Stomach smooth muscle (tissue), 2 donors: ENCODE results near the gene RIPPLY3.
"Not testable (repeated sequence)": the region's sequence is repeated elsewhere in the genome, so short reads cannot be mapped to it uniquely, and the experiment has no call there.

ENCODE experiments used
- H3K27ac ChIP-seq: one replicate; pipeline ENCODE4 v1.7.0; 2013; ENCODE audit warnings: mild to moderate bottlenecking, low read length, inconsistent platforms
- H3K27me3 ChIP-seq, 2 donors: one replicate each; pipeline ENCODE4 v1.7.0; 2013; ENCODE audit warnings: low read length in 2 of 2; ENCODE audit not compliant: insufficient read depth in 2 of 2, control insufficient read depth in 1 of 2
- H3K36me3 ChIP-seq, 2 donors: one replicate each; pipeline ENCODE4 v1.7.0; 2013; ENCODE audit warnings: low read length in 2 of 2; ENCODE audit not compliant: control insufficient read depth in 2 of 2, insufficient read depth in 2 of 2
- H3K4me1 ChIP-seq: one replicate; pipeline ENCODE4 v1.7.0; 2013; ENCODE audit warnings: low read length; ENCODE audit not compliant: control insufficient read depth, insufficient read depth
- H3K4me3 ChIP-seq, 2 donors: one replicate each; pipeline ENCODE4 v1.7.0; 2013; ENCODE audit warnings: low read length in 2 of 2
- H3K9ac ChIP-seq, 2 donors: one replicate each; pipeline ENCODE4 v1.7.0; 2013; ENCODE audit warnings: low read length in 2 of 2, mild to moderate bottlenecking in 1 of 2
- H3K9me3 ChIP-seq, 2 donors: one replicate each; pipeline ENCODE4 v1.7.0; 2013; ENCODE audit warnings: low read length in 2 of 2; ENCODE audit not compliant: control insufficient read depth in 2 of 2
- donor health status: healthy.
- donor health status: Pancreatic carcinoma.

Gene RIPPLY3

DNA sequence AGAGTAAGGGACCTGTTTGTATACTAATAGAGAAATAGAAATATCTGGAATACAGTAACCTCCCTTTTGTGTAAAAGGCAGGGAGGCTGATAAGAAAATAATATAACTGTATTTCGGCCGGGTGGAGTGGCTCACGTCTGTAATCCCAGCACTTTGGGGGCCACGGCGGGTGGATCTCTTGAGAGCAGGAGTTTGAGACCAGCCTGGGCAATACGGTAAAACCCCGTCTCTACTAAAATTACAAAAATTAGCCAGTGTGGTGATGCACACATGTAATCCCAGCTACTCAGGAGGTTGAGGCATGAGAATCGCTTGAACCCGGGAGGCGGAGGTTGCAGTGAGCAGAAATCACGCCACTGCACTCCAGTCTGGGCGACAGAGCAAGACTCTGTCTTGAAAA lies 11.2 kb upstream of the RIPPLY3 start:
- H3K4me1 ChIP-seq, H3K4me3 ChIP-seq, H3K27ac ChIP-seq, H3K9ac ChIP-seq, H3K9me3 ChIP-seq, H3K36me3 ChIP-seq: not testable (repeated sequence)
- peaks cover 3 to 19% of the 10 kb centered on the region in 2 donors for H3K27me3 ChIP-seq

DNA sequence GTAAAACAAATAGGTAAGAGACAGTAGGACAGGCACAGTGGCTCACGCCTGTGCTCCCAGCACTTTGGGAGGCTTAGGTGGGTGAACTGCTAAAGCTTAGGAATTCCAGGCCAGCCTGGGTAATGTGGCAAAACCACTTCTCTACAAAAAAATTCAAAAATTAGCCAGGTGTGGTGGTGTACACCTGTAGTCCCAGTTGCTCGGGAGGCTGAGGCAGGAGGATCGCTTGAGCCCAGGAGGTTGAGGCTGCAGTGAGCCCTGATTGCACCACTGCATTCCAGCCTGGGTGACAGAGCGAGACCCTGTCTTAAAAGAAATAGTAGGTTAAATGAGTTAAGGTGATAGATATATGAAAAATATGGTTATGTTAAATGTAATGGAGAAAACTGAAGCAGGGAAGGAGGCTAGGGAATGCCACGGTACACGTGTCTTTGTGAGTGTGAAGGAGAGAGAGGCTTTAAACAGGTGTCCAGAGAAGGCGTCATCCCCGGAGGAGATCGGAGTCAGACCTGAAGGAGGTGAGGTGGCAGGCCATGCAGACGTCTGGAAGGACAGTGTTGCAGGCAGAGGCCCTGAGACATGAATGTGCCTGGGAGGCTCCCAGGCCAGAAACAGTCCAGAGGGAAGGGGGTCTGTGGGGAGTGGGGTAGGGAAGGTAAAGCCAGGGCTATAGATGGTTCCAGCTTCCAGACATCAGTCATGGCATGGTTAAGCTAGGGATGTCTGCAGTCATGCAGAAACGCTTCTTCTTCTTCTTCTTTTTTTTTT lies 7.2 kb upstream of the RIPPLY3 start:
- no peaks in the 10 kb centered on the region for H3K9me3 ChIP-seq
- H3K27ac ChIP-seq: no peak overlapping the region
- no peaks in the 10 kb centered on the region for H3K4me1 ChIP-seq
- H3K36me3 ChIP-seq: no peaks in the 10 kb centered on the region
- peaks cover 0 to 7% of the 10 kb centered on the region in 2 donors for H3K27me3 ChIP-seq
- no peak overlapping the region for H3K4me3 ChIP-seq
- no peak overlapping the region for H3K9ac ChIP-seq

DNA sequence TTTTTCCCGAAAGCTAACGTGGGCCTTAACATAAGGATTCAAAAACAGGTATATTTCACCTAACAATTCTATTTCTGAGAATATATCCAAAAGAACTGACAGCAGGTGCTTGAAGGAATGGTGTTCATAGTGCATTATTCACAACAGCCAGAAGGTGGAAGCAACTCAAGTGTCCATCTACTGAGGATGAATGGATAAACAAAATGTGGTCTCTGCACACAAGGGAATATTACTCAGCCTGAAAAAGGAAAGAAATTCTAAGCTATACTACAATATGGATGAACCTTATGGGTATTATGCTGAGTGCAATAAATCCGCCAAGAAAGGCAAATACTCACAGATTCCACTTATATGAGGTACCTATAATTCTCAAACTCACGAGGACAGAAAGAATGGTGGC lies 6.1 kb upstream of the RIPPLY3 start:
- H3K4me3 ChIP-seq: no peak overlapping the region
- H3K27ac ChIP-seq: no peak overlapping the region
- H3K4me1 ChIP-seq: no peaks in the 10 kb centered on the region
- no peaks in the 10 kb centered on the region for H3K36me3 ChIP-seq
- H3K9ac ChIP-seq: no peak overlapping the region
- H3K27me3 ChIP-seq: no peaks in the 10 kb centered on the region
- no peaks in the 10 kb centered on the region for H3K9me3 ChIP-seq

DNA sequence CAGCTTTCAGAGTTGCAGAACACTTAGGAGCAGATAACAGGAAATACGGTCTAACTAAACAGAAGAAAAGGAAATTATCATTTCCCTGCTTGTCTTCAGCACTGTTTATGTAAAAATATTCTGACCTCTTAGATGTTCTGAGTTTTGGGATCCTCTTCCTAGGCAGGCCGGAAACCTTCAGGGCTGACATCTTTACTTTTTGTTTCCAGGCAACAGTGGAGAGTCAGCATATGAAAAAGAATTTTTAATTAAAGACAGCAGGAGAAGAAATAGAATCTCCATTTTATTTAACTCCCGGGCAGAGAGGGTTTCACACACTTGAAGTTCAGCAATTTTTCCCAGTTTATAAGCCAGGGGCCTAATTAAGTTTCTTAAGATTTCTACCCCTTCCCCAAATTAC lies 5.1 kb upstream of the RIPPLY3 start:
- H3K9ac ChIP-seq: no peak overlapping the region
- no peak overlapping the region for H3K27ac ChIP-seq
- H3K36me3 ChIP-seq: no peaks in the 10 kb centered on the region
- H3K4me3 ChIP-seq: no peak overlapping the region
- H3K27me3 ChIP-seq: peaks cover 4 to 9% of the 10 kb centered on the region in 2 donors
- no peaks in the 10 kb centered on the region for H3K9me3 ChIP-seq
- peaks cover 4% of the 10 kb centered on the region for H3K4me1 ChIP-seq

DNA sequence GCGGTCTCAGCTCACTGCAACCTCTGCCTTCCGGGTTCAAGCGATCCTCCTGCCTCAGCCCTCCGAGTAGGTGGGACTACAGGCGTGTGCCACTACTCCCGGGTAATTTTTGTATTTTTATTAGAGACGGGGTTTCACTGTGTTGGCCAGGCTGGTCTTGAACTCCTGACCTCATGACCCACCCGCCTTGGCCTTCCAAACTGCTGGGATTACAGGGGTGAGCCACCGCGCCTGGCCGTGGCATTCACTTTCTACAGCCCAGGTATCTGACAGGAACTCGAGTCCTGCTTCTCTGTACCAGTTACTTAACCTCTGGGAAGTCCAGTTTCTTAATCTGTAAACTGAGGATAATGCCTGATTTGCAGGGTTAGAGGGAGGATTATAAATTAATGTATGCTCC lies 3.7 kb upstream of the RIPPLY3 start:
- H3K9me3 ChIP-seq, H3K4me3 ChIP-seq, H3K27ac ChIP-seq, H3K9ac ChIP-seq, H3K36me3 ChIP-seq: not testable (repeated sequence)
- peaks cover 10 to 23% of the 10 kb centered on the region in 2 donors for H3K27me3 ChIP-seq
- H3K4me1 ChIP-seq: peaks cover 12% of the 10 kb centered on the region

DNA sequence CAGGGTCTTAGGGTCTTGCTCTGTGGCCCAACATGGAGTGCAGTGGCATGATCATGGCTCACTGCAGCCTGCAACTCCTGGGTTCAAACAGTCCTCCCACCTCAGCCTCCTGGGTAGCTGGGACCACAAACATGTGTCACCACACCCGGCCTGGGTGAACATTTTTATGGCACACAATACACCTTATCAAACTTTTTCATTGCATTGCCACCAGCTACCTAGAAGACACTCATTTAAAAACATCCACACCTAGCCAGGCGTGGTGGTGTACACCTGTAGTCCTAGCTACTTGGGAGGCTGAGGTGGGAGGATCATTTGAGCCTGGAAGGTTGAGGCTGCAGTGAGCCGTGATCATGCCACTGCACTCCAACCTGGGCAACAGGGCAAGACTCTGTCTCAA lies 2.6 kb upstream of the RIPPLY3 start:
- Histone ChIP-seq H3K4me1 (peaks cover 12% of the 10 kb centered on the region), H3K27me3 (peaks cover 16 to 33% of the 10 kb centered on the region in 2 donors)
- not testable (repeated sequence) for H3K27ac ChIP-seq, H3K4me3 ChIP-seq, H3K9ac ChIP-seq, H3K36me3 ChIP-seq, H3K9me3 ChIP-seq

DNA sequence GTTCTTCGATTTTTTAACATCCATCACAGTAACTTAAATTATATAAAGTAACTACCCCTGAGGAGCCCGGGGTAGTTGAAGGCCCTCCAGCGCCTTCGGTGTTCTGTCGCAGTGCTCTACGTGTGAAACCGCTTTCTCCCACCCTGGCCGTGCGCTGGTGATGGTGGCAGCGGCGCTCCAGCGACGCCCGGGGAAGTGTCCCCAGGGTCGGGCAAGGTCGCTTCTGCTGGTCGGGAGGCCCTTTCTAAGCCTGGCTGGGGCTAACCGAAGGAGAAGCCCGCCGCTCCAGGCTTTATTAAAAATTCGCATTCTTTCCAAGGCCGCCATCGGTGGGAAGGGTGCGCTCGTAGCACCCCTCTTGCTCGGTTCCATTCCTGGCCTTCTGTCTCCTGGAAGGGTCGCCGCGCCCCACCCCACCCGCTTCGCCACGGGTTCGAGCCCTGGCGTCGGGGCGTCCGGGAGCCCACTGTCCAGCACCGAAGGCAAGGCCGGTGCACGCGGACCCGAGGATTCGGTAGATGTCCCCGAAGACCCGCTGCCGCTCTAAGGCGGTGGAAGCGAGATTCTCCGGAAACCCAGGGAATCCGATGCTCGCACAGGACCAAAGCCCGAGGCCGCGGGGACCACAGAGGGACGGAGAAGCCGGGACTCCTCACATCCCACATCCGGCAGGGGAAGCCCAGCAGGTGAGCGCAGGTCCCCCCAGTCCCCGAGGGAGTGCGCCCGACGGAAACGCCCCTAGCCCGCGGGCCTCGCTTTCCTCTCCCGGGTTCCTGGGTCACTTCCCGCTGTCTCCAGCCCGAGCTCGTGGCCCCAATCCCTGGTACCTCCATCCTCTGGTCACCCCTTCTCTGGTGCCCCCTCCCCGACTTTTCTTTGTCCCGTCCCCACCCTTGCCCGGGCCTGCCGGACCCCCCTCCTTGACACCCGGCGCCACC lies 685 bp upstream of the RIPPLY3 start:
- Histone ChIP-seq H3K36me3 (no peaks in the 10 kb centered on the region), H3K27me3 (peaks cover 27 to 48% of the 10 kb centered on the region in 2 donors)

DNA sequence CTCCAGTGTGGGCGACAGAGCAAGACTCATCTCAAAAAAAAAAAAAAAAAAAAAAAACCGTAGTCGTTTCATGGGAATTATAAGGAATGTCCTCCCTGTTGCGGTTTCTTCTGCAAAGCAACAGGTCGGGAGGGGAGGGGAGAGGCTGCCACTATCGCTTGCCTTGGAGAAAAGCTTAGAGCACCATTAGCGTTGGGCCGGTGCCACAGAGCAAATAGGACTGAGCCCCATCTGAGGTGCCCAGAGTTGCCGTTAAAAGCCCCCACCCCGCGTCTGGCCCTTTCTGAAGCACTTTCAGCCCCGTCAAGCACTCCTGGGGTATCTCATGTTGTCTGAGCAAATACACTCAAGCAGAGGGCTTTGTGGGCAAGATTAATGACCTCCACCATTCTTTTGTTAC lies 2.2 kb downstream of the RIPPLY3 start:
- H3K9ac ChIP-seq: no peak overlapping the region
- peaks cover 31 to 56% of the 10 kb centered on the region in 2 donors for H3K27me3 ChIP-seq
- H3K36me3 ChIP-seq: no peaks in the 10 kb centered on the region
- H3K9me3 ChIP-seq: no peaks in the 10 kb centered on the region
- H3K27ac ChIP-seq: no peak overlapping the region
- no peak overlapping the region for H3K4me3 ChIP-seq
- H3K4me1 ChIP-seq: peaks cover 16% of the 10 kb centered on the region

More for the DNA sequence above, 685 bp upstream of the RIPPLY3 start:
- H3K4me1 ChIP-seq: peaks cover 16% of the 10 kb centered on the region
- no peak overlapping the region for H3K9ac ChIP-seq
- H3K4me3 ChIP-seq: no peak overlapping the region
- H3K27ac ChIP-seq: no peak overlapping the region
- H3K9me3 ChIP-seq: no peaks in the 10 kb centered on the region

DNA sequence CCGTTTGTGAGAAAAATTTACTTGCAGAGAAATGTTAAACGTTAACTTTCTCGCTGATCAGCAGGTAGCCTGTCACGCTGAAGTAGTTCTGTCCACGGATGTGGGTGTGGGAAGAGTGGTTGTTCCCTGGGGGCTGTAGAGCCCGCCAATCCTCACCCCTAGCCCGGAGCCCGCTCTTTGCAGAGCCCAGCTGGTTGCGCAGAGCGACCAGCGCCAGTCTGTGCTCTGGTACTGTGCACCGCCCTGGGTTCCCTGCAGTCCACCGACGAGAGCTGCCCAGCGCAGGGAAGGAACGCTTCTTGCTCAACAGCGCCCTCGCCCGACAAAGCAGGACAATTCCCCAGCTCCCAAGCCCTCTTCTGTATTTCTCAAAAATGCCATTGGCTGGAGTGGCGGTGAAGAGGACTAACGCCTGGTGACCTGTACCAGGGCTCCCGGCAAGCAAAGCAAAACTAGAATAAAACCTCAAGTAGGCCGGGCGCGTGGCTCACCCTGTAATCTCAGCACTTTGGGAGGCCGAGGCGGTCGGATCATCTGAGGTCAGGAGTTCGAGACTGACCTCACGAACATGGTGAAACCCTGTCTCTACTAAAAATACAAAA lies 3.3 kb downstream of the RIPPLY3 start:
- Histone ChIP-seq H3K27me3 (peaks cover 38 to 62% of the 10 kb centered on the region in 2 donors), H3K36me3 (no peaks in the 10 kb centered on the region), H3K4me3 (peak overlapping the region; percentile 60 to 69), H3K27ac (no peak overlapping the region), H3K9me3 (no peaks in the 10 kb centered on the region), H3K9ac (no peak overlapping the region), H3K4me1 (peaks cover 16% of the 10 kb centered on the region)

DNA sequence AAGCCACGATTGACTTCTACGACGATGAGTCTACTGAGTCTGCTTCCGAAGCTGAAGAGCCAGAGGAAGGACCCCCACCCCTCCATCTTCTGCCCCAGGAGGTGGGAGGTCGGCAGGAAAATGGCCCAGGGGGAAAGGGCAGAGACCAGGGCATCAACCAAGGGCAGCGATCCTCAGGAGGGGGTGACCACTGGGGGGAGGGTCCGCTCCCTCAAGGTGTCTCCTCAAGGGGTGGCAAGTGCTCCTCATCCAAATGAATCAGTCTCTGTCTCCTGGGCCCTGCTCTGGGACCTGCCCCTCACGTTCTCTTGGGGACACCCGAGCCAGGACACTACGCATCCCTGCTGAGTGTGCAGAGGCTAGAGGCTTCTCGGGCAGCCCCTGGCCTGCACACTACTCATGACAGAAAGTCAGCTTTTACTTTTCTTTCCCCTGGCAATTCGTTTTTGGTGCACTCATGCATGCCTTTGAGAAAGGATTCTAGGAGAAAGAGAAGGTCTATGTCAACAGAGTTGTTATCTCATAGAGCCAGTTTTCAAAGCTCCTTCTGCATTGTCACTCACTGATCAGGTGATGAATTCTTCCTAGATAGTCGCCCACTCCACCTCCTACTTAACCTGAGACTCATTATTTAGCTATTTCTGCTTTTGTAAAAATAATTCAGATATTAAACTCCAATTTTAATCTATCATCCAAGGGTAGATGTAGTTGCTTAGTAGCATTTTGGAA lies 11.6 kb downstream of the RIPPLY3 start:
- Histone ChIP-seq H3K27me3 (peaks cover 8 to 11% of the 10 kb centered on the region in 2 donors), H3K9me3 (no peaks in the 10 kb centered on the region), H3K27ac (no peak overlapping the region), H3K4me1 (no peaks in the 10 kb centered on the region), H3K4me3 (no peak overlapping the region), H3K9ac (no peak overlapping the region), H3K36me3 (no peaks in the 10 kb centered on the region)
